Measurements from ENCODE around the gene UBE2J2. TPM values are rescaled to one million over a fixed set of nuclear protein-coding genes. Genes with fewer than 3 reads are reported as not detected.
A peak's percentile ranks its signal among the peaks of the same experiment; 100 is the strongest.

Gene UBE2J2
- total RNA-seq, 2 experiments from 2014 or later, result 75.7 to 78.1 TPM

- DNase-seq (no peak), ATAC-seq (ENCODE audit: low read depth) (no peak)
- H3K4me3 Mint-ChIP-seq, result peak overlapping the region; percentile 94
- H3K4me1 Mint-ChIP-seq, result peaks cover 14% of the 10 kb centered on the region
- POLR2A ChIA-PET, result interaction anchor here (0.9 to 1.0 kb wide), 2 partner anchors 33 to 69 kb away, joined by 3 to 4 read pairs; partner anchors contain the start of genes AURKAIP1 and UBE2J2
- peak overlapping the region; percentile 97 for H3K27ac Mint-ChIP-seq
- no peaks in the 10 kb centered on the region for H3K9me3 Mint-ChIP-seq
- no peaks in the 10 kb centered on the region for H3K36me3 Mint-ChIP-seq
- no peaks in the 10 kb centered on the region for H3K27me3 Mint-ChIP-seq
Measured at GRCh38 chr1:1306661-1307260, 33.1 kb upstream of the UBE2J2 start.

- no peak for ATAC-seq (ENCODE audit: low read depth)
- no peaks in the 10 kb centered on the region for H3K9me3 Mint-ChIP-seq
Measured at GRCh38 chr1:1306070-1306660, 32.5 kb upstream of the UBE2J2 start.

GRCh38 chr1:1305300-1306069, 31.8 kb upstream of the UBE2J2 start:
- peaks cover 14% of the 10 kb centered on the region for H3K4me1 Mint-ChIP-seq
- no peaks in the 10 kb centered on the region for H3K9me3 Mint-ChIP-seq
- POLR2A ChIA-PET, result interaction anchor here (0.6 to 1.3 kb wide), 11 partner anchors 31 to 1702 kb away, joined by 3 to 8 read pairs (median 3); partner anchors contain the start of gene DVL1
- DNase-seq (peak; percentile 84), ATAC-seq (ENCODE audit: low read depth) (peak; percentile 65)
- H3K36me3 Mint-ChIP-seq, result no peaks in the 10 kb centered on the region
- H3K27me3 Mint-ChIP-seq, result no peaks in the 10 kb centered on the region
- H3K4me3 Mint-ChIP-seq, result peak overlapping the region; percentile 94
- peak overlapping the region; percentile 97 for H3K27ac Mint-ChIP-seq

More at GRCh38 chr1:1306070-1306660, 32.5 kb upstream of the UBE2J2 start:
- Mint-ChIP-seq H3K27ac (peak overlapping the region; percentile 97), H3K27me3 (no peaks in the 10 kb centered on the region), H3K36me3 (no peaks in the 10 kb centered on the region), H3K4me1 (peaks cover 14% of the 10 kb centered on the region), H3K4me3 (peak overlapping the region; percentile 94)
- DNase-seq, result no peak
- POLR2A ChIA-PET, result interaction anchor here (0.6 to 1.3 kb wide), 5 partner anchors 42 to 1701 kb away, joined by 3 to 8 read pairs (median 3); partner anchors contain the start of genes AURKAIP1 and DVL1

GRCh38 chr1:1304331-1305299, 31.0 kb upstream of the UBE2J2 start:
- Mint-ChIP-seq H3K9me3 (no peaks in the 10 kb centered on the region), H3K27ac (peak overlapping the region; percentile 97), H3K36me3 (no peaks in the 10 kb centered on the region), H3K27me3 (no peaks in the 10 kb centered on the region), H3K4me3 (peak overlapping the region; percentile 94), H3K4me1 (peaks cover 14% of the 10 kb centered on the region)
- no peak for ATAC-seq (ENCODE audit: low read depth)
- POLR2A ChIA-PET, result interaction anchor here (0.8 to 1.3 kb wide), 8 partner anchors 30 to 188 kb away, joined by 3 to 8 read pairs (median 4); partner anchors contain the start of gene DVL1
- DNase-seq, result no peak

- no peaks in the 10 kb centered on the region for H3K9me3 Mint-ChIP-seq
- H3K36me3 Mint-ChIP-seq, result no peaks in the 10 kb centered on the region
- no peak for ATAC-seq (ENCODE audit: low read depth)
- POLR2A ChIA-PET, result no interaction called here
- H3K27ac Mint-ChIP-seq, result no peak overlapping the region
- no peak overlapping the region for H3K4me3 Mint-ChIP-seq
- no peak for DNase-seq
- no peaks in the 10 kb centered on the region for H3K27me3 Mint-ChIP-seq
- peaks cover 14% of the 10 kb centered on the region for H3K4me1 Mint-ChIP-seq
Measured at GRCh38 chr1:1303736-1304135, 30.1 kb upstream of the UBE2J2 start.

- Mint-ChIP-seq H3K9me3 (no peaks in the 10 kb centered on the region), H3K36me3 (no peaks in the 10 kb centered on the region), H3K4me3 (no peak overlapping the region), H3K27me3 (no peaks in the 10 kb centered on the region), H3K27ac (no peak overlapping the region), H3K4me1 (peaks cover 14% of the 10 kb centered on the region)
- POLR2A ChIA-PET, result no interaction called here
- DNase-seq, result no peak
- ATAC-seq (ENCODE audit: low read depth), result no peak
Measured at GRCh38 chr1:1302951-1303509, 29.4 kb upstream of the UBE2J2 start.

GRCh38 chr1:1302006-1302430, 28.4 kb upstream of the UBE2J2 start:
- Mint-ChIP-seq H3K36me3 (no peaks in the 10 kb centered on the region), H3K4me3 (no peak overlapping the region), H3K27me3 (no peaks in the 10 kb centered on the region), H3K9me3 (no peaks in the 10 kb centered on the region), H3K4me1 (peaks cover 14% of the 10 kb centered on the region), H3K27ac (no peak overlapping the region)
- no peak for ATAC-seq (ENCODE audit: low read depth)
- POLR2A ChIA-PET, result no interaction called here
- DNase-seq, result no peak

GRCh38 chr1:1300352-1300739, 26.7 kb upstream of the UBE2J2 start:
- DNase-seq (no peak), ATAC-seq (ENCODE audit: low read depth) (no peak)
- no peaks in the 10 kb centered on the region for H3K9me3 Mint-ChIP-seq
- H3K27ac Mint-ChIP-seq, result no peak overlapping the region
- peaks cover 3% of the 10 kb centered on the region for H3K4me1 Mint-ChIP-seq
- no peaks in the 10 kb centered on the region for H3K36me3 Mint-ChIP-seq
- POLR2A ChIA-PET, result no interaction called here
- no peaks in the 10 kb centered on the region for H3K27me3 Mint-ChIP-seq
- H3K4me3 Mint-ChIP-seq, result no peak overlapping the region

- ATAC-seq (ENCODE audit: low read depth) (peak; percentile 51), DNase-seq (no peak)
- H3K27me3 Mint-ChIP-seq, result no peaks in the 10 kb centered on the region
- peaks cover 2% of the 10 kb centered on the region for H3K4me1 Mint-ChIP-seq
- POLR2A ChIA-PET, result no interaction called here
- no peaks in the 10 kb centered on the region for H3K36me3 Mint-ChIP-seq
- no peak overlapping the region for H3K27ac Mint-ChIP-seq
- no peaks in the 10 kb centered on the region for H3K9me3 Mint-ChIP-seq
- no peak overlapping the region for H3K4me3 Mint-ChIP-seq
Measured at GRCh38 chr1:1299686-1300351, 26.2 kb upstream of the UBE2J2 start.

- Mint-ChIP-seq H3K36me3 (no peaks in the 10 kb centered on the region), H3K9me3 (no peaks in the 10 kb centered on the region), H3K4me1 (no peaks in the 10 kb centered on the region), H3K27ac (no peak overlapping the region), H3K4me3 (no peak overlapping the region), H3K27me3 (no peaks in the 10 kb centered on the region)
- ATAC-seq (ENCODE audit: low read depth) (peak; percentile 13), DNase-seq (no peak)
- POLR2A ChIA-PET, result no interaction called here
Measured at GRCh38 chr1:1298861-1299685, 25.4 kb upstream of the UBE2J2 start.

GRCh38 chr1:1297802-1298424, 24.3 kb upstream of the UBE2J2 start:
- DNase-seq (no peak), ATAC-seq (ENCODE audit: low read depth) (no peak)
- POLR2A ChIA-PET, result no interaction called here
- H3K27ac Mint-ChIP-seq, result no peak overlapping the region
- no peaks in the 10 kb centered on the region for H3K4me1 Mint-ChIP-seq
- H3K27me3 Mint-ChIP-seq, result no peaks in the 10 kb centered on the region
- no peak overlapping the region for H3K4me3 Mint-ChIP-seq
- H3K9me3 Mint-ChIP-seq, result no peaks in the 10 kb centered on the region
- no peaks in the 10 kb centered on the region for H3K36me3 Mint-ChIP-seq

Data from activated naive CD8-positive, alpha-beta T cell treated with anti-CD3 and anti-CD28 coated beads, Interleukin-2, amount 10 ng/mL, durations not matched to agents 7 days and 5 days (primary cell).